K562 (cell line): ENCODE results near the gene DNAAF3. TPM values are rescaled to one million over a fixed set of nuclear protein-coding genes. Genes with fewer than 3 reads are reported as not detected.
A peak's percentile ranks its signal among the peaks of the same experiment; 100 is the strongest.

Source experiments
- COPS2 ChIP-seq: fragments of 450-650 bp; conservative IDR thresholded peaks from 2 replicates; pipeline ENCODE4 v1.6.1; 2016; ENCODE audit warnings: mild to moderate bottlenecking, moderate library complexity
- CREB3L1 ChIP-seq: fragments of 450-650 bp; IDR thresholded peaks from 2 replicates; pipeline ENCODE4 v1.6.1; 2014; ENCODE audit warnings: low read depth, mild to moderate bottlenecking, moderate library complexity, borderline replicate concordance
- CTBP1 ChIP-seq: fragments of 450-650 bp; IDR thresholded peaks from 2 replicates; pipeline ENCODE4 v1.6.1; 2016; ENCODE audit warnings: borderline replicate concordance
- ELF2 ChIP-seq: fragments of 250-450 bp; sonication (Bioruptor Pico); IDR thresholded peaks from 2 replicates; pipeline ENCODE4 v1.5.0; 2021; ENCODE audit warnings: mild to moderate bottlenecking
- ESRRA ChIP-seq: fragments of 450-650 bp; IDR thresholded peaks from 2 replicates; pipeline ENCODE4 v1.6.1; 2014; ENCODE audit warnings: low read depth, mild to moderate bottlenecking, moderate library complexity, borderline replicate concordance
- HBP1 ChIP-seq: fragments of 450-650 bp; formaldehyde crosslinking; IDR thresholded peaks from 2 replicates; pipeline ENCODE4 v1.4.0; 2022; ENCODE audit warnings: missing genetic modification characterization
- HDAC1 ChIP-seq, 2 experiments: fragments of 450-650 bp; IDR thresholded peaks; 2 replicates each; pipeline ENCODE4 v1.6.1; 2016 to 2017; ENCODE audit warnings: inconsistent platforms in 1 of 2, mild to moderate bottlenecking in 1 of 2, moderate library complexity in 1 of 2
- HNRNPL ChIP-seq: fragments of 200-400 bp; formaldehyde crosslinking; IDR thresholded peaks from 2 replicates; pipeline ENCODE4 v1.6.1; 2017; ENCODE audit warnings: low read depth, mild to moderate bottlenecking, low read length
- L3MBTL2 ChIP-seq: fragments of 450-650 bp; IDR thresholded peaks from 2 replicates; pipeline ENCODE4 v1.6.1; 2016; ENCODE audit warnings: mild to moderate bottlenecking, moderate library complexity
- LCOR ChIP-seq: sonication (generic); formaldehyde crosslinking; IDR thresholded peaks from 2 replicates; pipeline ENCODE4 v1.8.0; 2022; ENCODE audit warnings: mild to moderate bottlenecking, missing genetic modification reagents
- MTA3 ChIP-seq: fragments of 450-650 bp; formaldehyde crosslinking; IDR thresholded peaks from 2 replicates; pipeline ENCODE4 v1.6.1; 2017; ENCODE audit warnings: mild to moderate bottlenecking, borderline replicate concordance
- NUFIP1 ChIP-seq: fragments of 450-650 bp; IDR thresholded peaks from 2 replicates; pipeline ENCODE4 v1.6.1; 2018; ENCODE audit not compliant: partially characterized antibody
- PHB ChIP-seq: fragments of 250-450 bp; sonication (Bioruptor Pico); IDR thresholded peaks from 2 replicates; pipeline ENCODE4 v1.5.0; 2021
- RBM17 ChIP-seq: fragments of 200-400 bp; formaldehyde crosslinking; IDR thresholded peaks from 2 replicates; pipeline ENCODE4 v1.6.1; 2017; ENCODE audit warnings: low read depth, mild to moderate bottlenecking, low read length, borderline replicate concordance
- SAP30 ChIP-seq: fragments of 200-600 bp; sonication (generic); IDR thresholded peaks from 2 replicates; pipeline ENCODE4 v1.6.1; 2012; ENCODE audit warnings: borderline replicate concordance, low read depth, mild to moderate bottlenecking, moderate library complexity, low read length, control low read depth, inconsistent platforms; ENCODE audit not compliant: insufficient read depth, poor library complexity, severe bottlenecking
- SMAD1 ChIP-seq: fragments of 150-350 bp; IDR thresholded peaks from 2 replicates; pipeline ENCODE4 v1.6.1; 2014; ENCODE audit warnings: low read length, low read depth; ENCODE audit not compliant: partially characterized antibody
- TAL1 ChIP-seq: fragments of 450-650 bp; IDR thresholded peaks from 2 replicates; pipeline ENCODE4 v1.6.1; 2016; ENCODE audit warnings: mild to moderate bottlenecking
- ZBTB26 ChIP-seq: fragments of 450-650 bp; formaldehyde crosslinking; IDR thresholded peaks from 2 replicates; pipeline ENCODE4 v1.4.0; 2022; ENCODE audit warnings: missing genetic modification characterization
- ZBTB7A ChIP-seq: IDR thresholded peaks from 2 replicates; pipeline ENCODE4 v1.6.1; 2011; ENCODE audit warnings: low read depth, mild to moderate bottlenecking, low read length, moderate library complexity, borderline replicate concordance; ENCODE audit not compliant: control insufficient read depth
- ZC3H11A ChIP-seq: IDR thresholded peaks from 2 replicates; pipeline ENCODE4 v1.6.1; 2012; ENCODE audit warnings: low read depth, low read length, improper control_type of control experiment
- ZFP30 ChIP-seq: fragments of 250-450 bp; sonication (Bioruptor Pico); IDR thresholded peaks from 2 replicates; pipeline ENCODE4 v1.8.0; 2022; ENCODE audit warnings: moderate library complexity, mild to moderate bottlenecking, inconsistent platforms, borderline replicate concordance
- ZNF165 ChIP-seq: fragments of 250-450 bp; sonication (Bioruptor Pico); IDR thresholded peaks from 2 replicates; pipeline ENCODE4 v1.4.0; 2020; ENCODE audit warnings: borderline replicate concordance
- ZNF23 ChIP-seq: fragments of 250-450 bp; sonication (Bioruptor Pico); IDR thresholded peaks from 2 replicates; pipeline ENCODE4 v1.4.0; 2020; ENCODE audit warnings: mild to moderate bottlenecking
- ZNF512 ChIP-seq: IDR thresholded peaks from 2 replicates; pipeline ENCODE4 v1.6.1; 2016; ENCODE audit warnings: missing genetic modification characterization, missing compliant biosample characterization
- ZNF695 ChIP-seq: fragments of 450-650 bp; formaldehyde crosslinking; IDR thresholded peaks from 2 replicates; pipeline ENCODE4 v1.4.0; 2020; ENCODE audit warnings: mild to moderate bottlenecking, moderate library complexity
- polyA plus RNA-seq, 8 experiments: library from polyadenylated mRNA; depleted of rRNA in 4 of 8; stranded (reverse) in 5 of 8; unstranded in 3 of 8; fragments of >200 nt; fragmentation: Nextera tagmentation in 2 of 8; fragmentation: Illumina TruSeq in 1 of 8; extraction: Ambion mirVana in 2 of 8; extraction: Trizol in 1 of 8; gene quantifications; 2 replicates each; pipeline versions ENCODE4 v1.2.1 to v1.2.3, GENCODE V29; 2011 to 2014; ENCODE audit warnings: inconsistent platforms in 1 of 8, missing spikeins in 1 of 8
- total RNA-seq, 7 experiments: library from RNA; depleted of rRNA in 6 of 7; stranded (reverse); fragments of >200 nt in 6 of 7; fragmentation: Illumina TruSeq in 2 of 7; extraction: Trizol in 2 of 7; gene quantifications; 2 replicates each; pipeline versions ENCODE4 v1.2.1 to v1.2.3, GENCODE V29; 2011 to 2021; ENCODE audit warnings: low replicate concordance in 1 of 7

The DNAAF3 gene
- total and polyA plus RNA-seq, 9 of the 15 experiments (the other 6 are each of a cell fraction or from before 2014, with no cell fraction given): 21.6 to 61.5 (median 43.0) TPM

- TF ChIP-seq HBP1 (no peak), MTA3 (peak; percentile 63; the same call in 1 of the 2 replicates), CREB3L1 (no peak), ELF2 (CRISPR knock-in tag) (no peak), HNRNPL (no peak), ZFP30 (CRISPR knock-in tag) (no peak), LCOR (CRISPR knock-in tag) (0 out of 2 replicates have a peak, but pooled peaks have one; percentile 25), COPS2 (no peak), ZNF165 (CRISPR knock-in tag) (no peak), ZBTB26 (CRISPR knock-in tag) (no peak), PHB (CRISPR knock-in tag) (no peak), L3MBTL2 (peak; percentile 58), CTBP1 (peak; percentile 90), NUFIP1 (no peak), ESRRA (0 out of 2 replicates have a peak, but pooled peaks have one; percentile 18), ZNF695 (CRISPR knock-in tag) (no peak), ZBTB7A (peak; percentile 66; the same call in 1 of the 2 replicates), TAL1 (no peak), RBM17 (no peak), ZNF512 (no peak), SMAD1 (no peak), SAP30 (peak; percentile 38), HDAC1 (IDR thresholded peaks at IDR 0.05) (peak in 1 of 2 experiments; percentile 52; a peak in 2 of 4 replicates), ZC3H11A (no peak), ZNF23 (no peak)
Observed at GRCh38 chr19:55146705-55147273, 19.6 kb downstream of the DNAAF3 start (continued).
